Measurements from ENCODE around the gene CHI3L2. TPM values are rescaled to one million over a fixed set of nuclear protein-coding genes. Genes with fewer than 3 reads are reported as not detected.

CHI3L2 gene
- total RNA-seq, 1 experiment from 2014 or later: 0.61 TPM

DNA sequence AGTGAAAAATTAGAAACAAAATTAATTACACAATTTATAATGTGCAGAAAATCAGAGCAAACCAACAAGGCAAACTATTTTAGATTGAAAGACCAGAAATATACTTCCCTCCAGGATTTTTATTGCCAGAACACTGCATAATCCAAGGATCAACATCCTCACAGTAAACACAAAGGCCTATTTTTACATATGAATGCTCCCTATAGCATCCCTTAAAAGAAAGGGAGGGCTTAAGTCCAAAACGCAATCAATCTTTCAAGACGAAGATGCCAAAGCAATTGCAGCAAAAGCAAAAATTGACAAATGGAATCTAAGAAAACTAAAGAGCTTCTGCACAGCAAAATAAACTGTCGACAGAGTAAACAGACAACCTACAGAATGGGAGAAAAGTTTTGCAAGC, 44.6 kb downstream of the CHI3L2 start (continued):
- TF ChIP-seq, protein P1, sequence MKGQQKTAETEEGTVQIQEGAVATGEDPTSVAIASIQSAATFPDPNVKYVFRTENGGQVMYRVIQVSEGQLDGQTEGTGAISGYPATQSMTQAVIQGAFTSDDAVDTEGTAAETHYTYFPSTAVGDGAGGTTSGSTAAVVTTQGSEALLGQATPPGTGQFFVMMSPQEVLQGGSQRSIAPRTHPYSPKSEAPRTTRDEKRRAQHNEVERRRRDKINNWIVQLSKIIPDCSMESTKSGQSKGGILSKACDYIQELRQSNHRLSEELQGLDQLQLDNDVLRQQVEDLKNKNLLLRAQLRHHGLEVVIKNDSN (CRISPR knock-in tag; IDR thresholded peaks at IDR 0.05): no peak
- TF ChIP-seq E2F5 (CRISPR knock-in tag; IDR thresholded peaks at IDR 0.05) (no peak), SMAD3 (CRISPR knock-in tag; IDR thresholded peaks at IDR 0.05; ENCODE audit: borderline replicate concordance) (no peak), TP53 (CRISPR knock-in tag; IDR thresholded peaks at IDR 0.05) (no peak), EMX1 (CRISPR knock-in tag; IDR thresholded peaks at IDR 0.05) (no peak), GABPB1 (CRISPR knock-in tag; IDR thresholded peaks at IDR 0.05) (no peak)
- TF ChIP-seq, protein P2, sequence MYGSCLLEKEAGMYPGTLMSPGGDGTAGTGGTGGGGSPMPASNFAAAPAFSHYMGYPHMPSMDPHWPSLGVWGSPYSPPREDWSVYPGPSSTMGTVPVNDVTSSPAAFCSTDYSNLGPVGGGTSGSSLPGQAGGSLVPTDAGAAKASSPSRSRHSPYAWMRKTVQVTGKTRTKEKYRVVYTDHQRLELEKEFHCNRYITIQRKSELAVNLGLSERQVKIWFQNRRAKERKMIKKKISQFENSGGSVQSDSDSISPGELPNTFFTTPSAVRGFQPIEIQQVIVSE (CRISPR knock-in tag; IDR thresholded peaks at IDR 0.05; ENCODE audit: borderline replicate concordance): no peak

- Mint-ChIP-seq H3K27me3 (ENCODE audit: low read depth) (peaks cover 17% of the 10 kb centered on the region), H3K9me3 (peaks cover 26% of the 10 kb centered on the region), H3K4me1 (peaks cover 24% of the 10 kb centered on the region), H3K4me3 (no peak overlapping the region), H3K27ac (no peak overlapping the region), H3K36me3 (peaks cover 9% of the 10 kb centered on the region)
- TF ChIP-seq GRHL2 (CRISPR knock-in tag; IDR thresholded peaks at IDR 0.05; ENCODE audit: insufficient replicate concordance, severe bottlenecking) (no peak), SMAD3 (CRISPR knock-in tag; IDR thresholded peaks at IDR 0.05; ENCODE audit: borderline replicate concordance) (no peak), CREM (CRISPR knock-in tag; IDR thresholded peaks at IDR 0.05) (no peak), ZNF263 (CRISPR knock-in tag; IDR thresholded peaks at IDR 0.05; ENCODE audit: low read depth) (no peak), MYBL2 (CRISPR knock-in tag; IDR thresholded peaks at IDR 0.05) (no peak), GTF2I (CRISPR knock-in tag; conservative IDR thresholded peaks at IDR 0.05) (no peak), PREB (CRISPR knock-in tag; IDR thresholded peaks at IDR 0.05; ENCODE audit: borderline replicate concordance) (no peak), ZNF317 (CRISPR knock-in tag; IDR thresholded peaks at IDR 0.05; ENCODE audit: borderline replicate concordance, low read depth) (no peak), NR3C1 (CRISPR knock-in tag; conservative IDR thresholded peaks at IDR 0.05; ENCODE audit: low read depth) (no peak), GABPB1 (CRISPR knock-in tag; IDR thresholded peaks at IDR 0.05) (no peak), NFE2L1 (CRISPR knock-in tag; IDR thresholded peaks at IDR 0.05) (no peak), SP1 (CRISPR knock-in tag; conservative IDR thresholded peaks at IDR 0.05) (no peak), ZNF396 (CRISPR knock-in tag; IDR thresholded peaks at IDR 0.05; ENCODE audit: borderline replicate concordance) (no peak)
- TF ChIP-seq, protein P3, sequence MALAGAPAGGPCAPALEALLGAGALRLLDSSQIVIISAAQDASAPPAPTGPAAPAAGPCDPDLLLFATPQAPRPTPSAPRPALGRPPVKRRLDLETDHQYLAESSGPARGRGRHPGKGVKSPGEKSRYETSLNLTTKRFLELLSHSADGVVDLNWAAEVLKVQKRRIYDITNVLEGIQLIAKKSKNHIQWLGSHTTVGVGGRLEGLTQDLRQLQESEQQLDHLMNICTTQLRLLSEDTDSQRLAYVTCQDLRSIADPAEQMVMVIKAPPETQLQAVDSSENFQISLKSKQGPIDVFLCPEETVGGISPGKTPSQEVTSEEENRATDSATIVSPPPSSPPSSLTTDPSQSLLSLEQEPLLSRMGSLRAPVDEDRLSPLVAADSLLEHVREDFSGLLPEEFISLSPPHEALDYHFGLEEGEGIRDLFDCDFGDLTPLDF (CRISPR knock-in tag; IDR thresholded peaks at IDR 0.05): no peak
- TF ChIP-seq, protein P4, sequence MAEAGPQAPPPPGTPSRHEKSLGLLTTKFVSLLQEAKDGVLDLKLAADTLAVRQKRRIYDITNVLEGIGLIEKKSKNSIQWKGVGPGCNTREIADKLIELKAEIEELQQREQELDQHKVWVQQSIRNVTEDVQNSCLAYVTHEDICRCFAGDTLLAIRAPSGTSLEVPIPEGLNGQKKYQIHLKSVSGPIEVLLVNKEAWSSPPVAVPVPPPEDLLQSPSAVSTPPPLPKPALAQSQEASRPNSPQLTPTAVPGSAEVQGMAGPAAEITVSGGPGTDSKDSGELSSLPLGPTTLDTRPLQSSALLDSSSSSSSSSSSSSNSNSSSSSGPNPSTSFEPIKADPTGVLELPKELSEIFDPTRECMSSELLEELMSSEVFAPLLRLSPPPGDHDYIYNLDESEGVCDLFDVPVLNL (CRISPR knock-in tag; IDR thresholded peaks at IDR 0.05; ENCODE audit: borderline replicate concordance, low read depth): no peak
- TF ChIP-seq, protein P5, sequence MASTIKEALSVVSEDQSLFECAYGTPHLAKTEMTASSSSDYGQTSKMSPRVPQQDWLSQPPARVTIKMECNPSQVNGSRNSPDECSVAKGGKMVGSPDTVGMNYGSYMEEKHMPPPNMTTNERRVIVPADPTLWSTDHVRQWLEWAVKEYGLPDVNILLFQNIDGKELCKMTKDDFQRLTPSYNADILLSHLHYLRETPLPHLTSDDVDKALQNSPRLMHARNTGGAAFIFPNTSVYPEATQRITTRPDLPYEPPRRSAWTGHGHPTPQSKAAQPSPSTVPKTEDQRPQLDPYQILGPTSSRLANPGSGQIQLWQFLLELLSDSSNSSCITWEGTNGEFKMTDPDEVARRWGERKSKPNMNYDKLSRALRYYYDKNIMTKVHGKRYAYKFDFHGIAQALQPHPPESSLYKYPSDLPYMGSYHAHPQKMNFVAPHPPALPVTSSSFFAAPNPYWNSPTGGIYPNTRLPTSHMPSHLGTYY (CRISPR knock-in tag; IDR thresholded peaks at IDR 0.05): no peak
- ATAC-seq (no peak), DNase-seq (ENCODE audit: low spot score) (no peak)
- CTCF ChIA-PET: no interaction called here
- POLR2A ChIA-PET: no interaction called here
Measured at GRCh38 chr1:111274653-111275052, 47.1 kb downstream of the CHI3L2 start.

Data from WTC11 (cell line).